A549 (cell line): Measurements from ENCODE around the gene ARHGAP26. TPM values are rescaled to one million over a fixed set of nuclear protein-coding genes. Genes with fewer than 3 reads are reported as not detected.
A peak's percentile ranks its signal among the peaks of the same experiment; 100 is the strongest.

ENCODE experiments used
- ATAC-seq, 2 experiments: fragments of 200-7000 bp in 1 of 2; fragments of >200 bp in 1 of 2; cut with Nextera tagmentation in 1 of 2; cut with Tn5 transposase in 1 of 2; 3 replicates each; pipeline versions ENCODE4 v1.8.0 to v1.9.1; 2018 to 2020; ENCODE audit warnings: mild to moderate bottlenecking in 1 of 2, moderate library complexity in 1 of 2
- CTCF ChIA-PET: fragments of 300-600 bp; sonication (Branson Sonifier 250); formaldehyde crosslinking; extraction: SDS; loops from one replicate; lab custom pipeline; 2021; ENCODE audit warnings: antibody characterized with exemption, inconsistent platforms; lab: Yijun Ruan, JAX
- POLR2A ChIA-PET: fragments of 350-600 bp; formaldehyde crosslinking; extraction: SDS; loops from one replicate; lab custom pipeline; 2021; ENCODE audit warnings: antibody characterized with exemption, inconsistent platforms; lab: Yijun Ruan, JAX
- DNase-seq, 2 experiments: peaks; one replicate each; pipeline versions ENCODE4 v3.0.0 to v3.0.0-alpha.2; 2011 to 2016; ENCODE audit warnings: low read depth in 1 of 2, low spot score in 1 of 2
- FAIRE-seq: peaks from 2 replicates; lab custom pipeline; 2011; peaks lifted over from hg19 to GRCh38; lab: Jason Lieb, UNC
- H3K27ac ChIP-seq, 2 experiments: fragments of >200 bp; sonication (Bioruptor Twin); formaldehyde crosslinking; 3 replicates each; pipeline ENCODE4 v1.5.1; 2016 to 2017
- H3K4me1 ChIP-seq: fragments of >200 bp; sonication (Bioruptor Twin); formaldehyde crosslinking; 3 replicates; pipeline ENCODE4 v1.6.1; 2016
- H3K4me2 ChIP-seq: fragments of >200 bp; sonication (Bioruptor Twin); formaldehyde crosslinking; 3 replicates; pipeline ENCODE4 v1.6.1; 2016
- H3K4me3 ChIP-seq: fragments of >200 bp; sonication (Bioruptor Twin); formaldehyde crosslinking; 3 replicates; pipeline ENCODE4 v1.5.1; 2016
- H3K9me3 ChIP-seq: fragments of >200 bp; sonication (Bioruptor Twin); formaldehyde crosslinking; 3 replicates; pipeline ENCODE4 v1.6.1; 2016
- BCL3 ChIP-seq: fragments of >200 bp; sonication (Bioruptor Twin); formaldehyde crosslinking; IDR thresholded peaks from 3 replicates; pipeline ENCODE4 v1.6.1; 2016
- CBX2 ChIP-seq: fragments of 200-600 bp; sonication (generic); IDR thresholded peaks from 2 replicates; pipeline ENCODE4 v1.6.1; 2016; ENCODE audit warnings: low read depth, mild to moderate bottlenecking, borderline replicate concordance
- CEBPB ChIP-seq, 2 experiments: fragments of >200 bp in 1 of 2; sonication (Bioruptor Twin) in 1 of 2; formaldehyde crosslinking in 1 of 2; IDR thresholded peaks; 2 replicates each; pipeline ENCODE4 v1.6.1; 2012 to 2016
- CHD4 ChIP-seq: fragments of 200-600 bp; sonication (generic); IDR thresholded peaks from 2 replicates; pipeline ENCODE4 v1.6.1; 2016; ENCODE audit warnings: antibody characterized with exemption, mild to moderate bottlenecking, borderline replicate concordance
- ESRRA ChIP-seq: fragments of 150-350 bp; IDR thresholded peaks from 2 replicates; pipeline ENCODE4 v1.6.1; 2014; ENCODE audit warnings: mild to moderate bottlenecking, low read length, borderline replicate concordance
- FOSL2 ChIP-seq, 2 experiments: fragments of 450-650 bp in 1 of 2; fragments of >200 bp in 1 of 2; sonication (Bioruptor Twin) in 1 of 2; formaldehyde crosslinking; IDR thresholded peaks; 2 replicates each; pipeline versions ENCODE4 v1.5.0 to v1.6.1; 2016 to 2020; ENCODE audit warnings: mild to moderate bottlenecking in 1 of 2, moderate library complexity in 1 of 2
- GATA3 ChIP-seq: IDR thresholded peaks from 2 replicates; pipeline ENCODE4 v1.6.1; 2012; ENCODE audit warnings: borderline replicate concordance
- HDAC2 ChIP-seq: fragments of 200-600 bp; sonication (generic); IDR thresholded peaks from 2 replicates; pipeline ENCODE4 v1.6.1; 2016
- JUNB ChIP-seq: fragments of >200 bp; sonication (Bioruptor Twin); formaldehyde crosslinking; IDR thresholded peaks from 2 replicates; pipeline ENCODE4 v1.6.1; 2016
- MAFK ChIP-seq: fragments of 450-650 bp; IDR thresholded peaks from 2 replicates; pipeline ENCODE4 v1.6.1; 2014; ENCODE audit not compliant: partially characterized antibody
- RAD21 ChIP-seq, 2 experiments: fragments of >200 bp in 1 of 2; sonication (Bioruptor Twin) in 1 of 2; formaldehyde crosslinking in 1 of 2; IDR thresholded peaks in 1 of 2; conservative IDR thresholded peaks in 1 of 2; 2 replicates in 1 of 2; 3 replicates in 1 of 2; pipeline ENCODE4 v1.6.1; 2012 to 2018; ENCODE audit warnings: inconsistent platforms in 1 of 2
- RARB ChIP-seq: fragments of 250-450 bp; sonication (Bioruptor Pico); IDR thresholded peaks from 2 replicates; pipeline ENCODE4 v1.8.0; 2021; ENCODE audit warnings: mild to moderate bottlenecking, moderate library complexity
- REST ChIP-seq: fragments of 200-600 bp; sonication (generic); IDR thresholded peaks from 2 replicates; pipeline ENCODE4 v1.6.1; 2016; ENCODE audit warnings: antibody characterized with exemption, mild to moderate bottlenecking, moderate library complexity
- SMC3 ChIP-seq: fragments of >200 bp; sonication (Bioruptor Twin); formaldehyde crosslinking; IDR thresholded peaks from 3 replicates; pipeline ENCODE4 v1.6.1; 2018; ENCODE audit warnings: inconsistent platforms
- ZNF302 ChIP-seq: fragments of 250-450 bp; sonication (Bioruptor Pico); IDR thresholded peaks from 2 replicates; pipeline ENCODE4 v1.9.0; 2021; ENCODE audit warnings: inconsistent platforms, mild to moderate bottlenecking, moderate library complexity
- WGBS: methylation state at CpG from one replicate; pipeline ENCODE4 v1.1.6; 2017; ENCODE audit errors: missing lambda C conversion rate; 5-methylcytosine and 5-hydroxymethylcytosine counted together
- polyA plus RNA-seq, 4 experiments: library from polyadenylated mRNA; depleted of rRNA in 3 of 4; stranded (reverse); fragments of >200 nt; fragmentation: RNase III in 1 of 4; extraction: RNeasy Plus Mini Kit Qiagen cat#74134 plus additional on column Dnase treatment in 1 of 4; gene quantifications; 2 replicates in 3 of 4; 3 replicates in 1 of 4; pipeline ENCODE4 v1.2.3, GENCODE V29; 2011 to 2017
- TF ChIP-seq, protein P1 (sequence below): fragments of >200 bp; sonication (Bioruptor Twin); formaldehyde crosslinking; IDR thresholded peaks from 3 replicates; pipeline ENCODE4 v1.5.1; 2016

ARHGAP26 gene
- polyA plus RNA-seq, 2 of the 4 experiments (the other 2 are of a cell fraction): 6.6 to 19.1 TPM

- TF ChIP-seq ZNF302 (CRISPR knock-in tag) (no peak), GATA3 (no peak), ESRRA (no peak), REST (no peak), CEBPB (IDR thresholded peaks at IDR 0.05) (no peak)
Observed at GRCh38 chr5:143011585-143011984, 241.4 kb downstream of the ARHGAP26 start (continued).

DNA sequence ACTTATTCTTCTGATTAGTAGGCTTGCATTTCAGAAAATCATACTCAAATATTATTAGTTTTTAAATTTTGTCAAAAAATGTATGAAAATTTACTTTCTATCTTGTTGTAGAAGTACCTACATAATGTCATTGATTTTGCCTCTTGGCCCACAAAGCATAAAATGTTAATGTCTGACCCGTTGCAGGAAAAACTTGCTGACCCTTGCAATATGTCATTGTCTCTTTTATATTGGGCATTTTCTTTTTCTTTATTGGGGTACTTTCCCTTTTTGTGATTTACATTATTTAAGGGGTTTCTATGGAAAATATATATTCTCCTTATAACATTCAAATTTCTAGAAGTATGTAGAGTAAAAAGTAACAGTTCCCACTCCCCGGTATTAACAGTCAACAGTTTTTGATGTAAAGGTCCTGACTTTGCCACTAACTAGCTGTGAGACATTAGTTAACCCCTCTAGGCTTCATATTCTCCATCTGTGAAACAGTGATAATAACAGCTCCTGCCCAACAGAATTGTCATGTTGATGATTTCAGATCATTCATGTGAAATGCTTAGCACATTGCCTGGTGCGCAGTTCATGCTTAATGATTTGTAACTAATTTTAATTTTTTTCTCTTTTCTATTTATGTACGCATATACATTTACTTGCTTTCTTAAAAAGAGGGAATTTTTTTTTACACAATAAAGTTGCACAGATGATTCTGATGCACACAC lies 243.2 kb downstream of the ARHGAP26 start:
- FAIRE-seq: no peak
- Histone ChIP-seq H3K9me3 (no peaks in the 10 kb centered on the region), H3K4me1 (peaks cover 15% of the 10 kb centered on the region; the same call in 2 of the 3 replicates), H3K4me2 (no peak overlapping the region), H3K27ac (no peak overlapping the region), H3K4me3 (no peak overlapping the region)
- WGBS: 91% methylated on average over 4 of the region's 4 CpGs
- POLR2A ChIA-PET: no interaction called here
- ATAC-seq: no peak
- CTCF ChIA-PET: interaction anchor here (4.3 kb wide), 1 partner anchor 11 kb away, joined by 21 read pairs; no protein-coding TSS in a partner anchor
- DNase-seq: no peak
- TF ChIP-seq HDAC2 (no peak), CBX2 (no peak), FOSL2 (IDR thresholded peaks at IDR 0.05) (no peak), FOSL2 (CRISPR knock-in tag; IDR thresholded peaks at IDR 0.05) (no peak), MAFK (no peak), ESRRA (no peak), CHD4 (no peak), JUNB (no peak)
- TF ChIP-seq, protein P1, sequence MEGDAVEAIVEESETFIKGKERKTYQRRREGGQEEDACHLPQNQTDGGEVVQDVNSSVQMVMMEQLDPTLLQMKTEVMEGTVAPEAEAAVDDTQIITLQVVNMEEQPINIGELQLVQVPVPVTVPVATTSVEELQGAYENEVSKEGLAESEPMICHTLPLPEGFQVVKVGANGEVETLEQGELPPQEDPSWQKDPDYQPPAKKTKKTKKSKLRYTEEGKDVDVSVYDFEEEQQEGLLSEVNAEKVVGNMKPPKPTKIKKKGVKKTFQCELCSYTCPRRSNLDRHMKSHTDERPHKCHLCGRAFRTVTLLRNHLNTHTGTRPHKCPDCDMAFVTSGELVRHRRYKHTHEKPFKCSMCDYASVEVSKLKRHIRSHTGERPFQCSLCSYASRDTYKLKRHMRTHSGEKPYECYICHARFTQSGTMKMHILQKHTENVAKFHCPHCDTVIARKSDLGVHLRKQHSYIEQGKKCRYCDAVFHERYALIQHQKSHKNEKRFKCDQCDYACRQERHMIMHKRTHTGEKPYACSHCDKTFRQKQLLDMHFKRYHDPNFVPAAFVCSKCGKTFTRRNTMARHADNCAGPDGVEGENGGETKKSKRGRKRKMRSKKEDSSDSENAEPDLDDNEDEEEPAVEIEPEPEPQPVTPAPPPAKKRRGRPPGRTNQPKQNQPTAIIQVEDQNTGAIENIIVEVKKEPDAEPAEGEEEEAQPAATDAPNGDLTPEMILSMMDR: no peak

DNA sequence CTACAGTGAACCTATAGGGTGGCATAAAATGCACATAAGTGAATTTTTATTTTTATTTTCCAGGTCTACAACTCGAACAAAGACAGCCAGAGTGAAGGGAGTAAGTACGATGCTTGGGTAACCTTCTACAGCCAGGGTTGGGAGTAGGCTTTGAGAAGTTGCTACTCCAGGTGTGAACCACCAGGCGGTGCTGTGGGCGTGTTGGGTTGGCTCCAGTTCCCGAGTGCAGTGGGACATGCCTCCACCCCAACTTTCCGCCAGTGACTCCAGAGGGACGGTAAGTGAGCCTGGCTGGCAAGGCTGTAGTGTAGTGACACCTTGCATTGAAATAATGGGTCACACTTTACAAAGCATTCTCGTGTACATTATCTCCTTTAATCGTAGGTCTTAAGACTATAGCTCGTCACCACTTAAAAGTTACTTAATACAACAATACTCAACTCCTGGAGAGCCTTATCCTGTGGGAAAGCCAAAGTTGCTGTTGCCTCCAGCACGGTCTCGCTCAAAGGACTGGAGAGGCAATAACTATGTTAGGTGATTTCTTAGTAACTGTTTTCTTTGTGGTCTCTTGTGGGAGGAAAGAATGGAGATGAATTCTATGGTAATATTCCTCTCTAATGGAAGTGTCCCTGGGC lies 244.0 kb downstream of the ARHGAP26 start:
- CTCF ChIA-PET: interaction anchor here (4.3 kb wide), 1 partner anchor 12 kb away, joined by 21 read pairs; no protein-coding TSS in a partner anchor

More for the DNA sequence above, 244.0 kb downstream of the ARHGAP26 start:
- H3K4me3 ChIP-seq: no peak overlapping the region
- ATAC-seq (peak; percentile 34 to 72; a peak in 3 of 6 replicates), FAIRE-seq (no peak), DNase-seq (peak in 1 of 2 experiments; percentile 62)
- H3K4me2 ChIP-seq: no peak overlapping the region
- no peak overlapping the region for H3K27ac ChIP-seq
- peaks cover 9% of the 10 kb centered on the region; the same call in 2 of the 3 replicates for H3K4me1 ChIP-seq
- POLR2A ChIA-PET: no interaction called here
- no peaks in the 10 kb centered on the region for H3K9me3 ChIP-seq
- 82% methylated on average over 12 of the region's 12 CpGs for WGBS
- TF ChIP-seq RARB (CRISPR knock-in tag) (no peak), FOSL2 (IDR thresholded peaks at IDR 0.05) (no peak), FOSL2 (CRISPR knock-in tag; IDR thresholded peaks at IDR 0.05) (no peak), SMC3 (peak; percentile 27; the same call in 2 of the 3 replicates), BCL3 (no peak), RAD21 (conservative IDR thresholded peaks at IDR 0.05 in 1 of 2, IDR thresholded peaks at IDR 0.05 in 1 of 2) (peak; percentile 43 to 60; a peak in 4 of 5 replicates)
- TF ChIP-seq, protein P1: peak; percentile 30; the same call in 2 of the 3 replicates
